GM23338 (cell line): ENCODE measurements around the gene MAST4. TPM values are rescaled to one million over a fixed set of nuclear protein-coding genes. Genes with fewer than 3 reads are reported as not detected.

ENCODE experiments used
- ATAC-seq: fragments of 200-7000 bp; cut with Tn5 transposase; 3 replicates; pipeline ENCODE4 v1.9.1; 2020
- DNase-seq: peaks from one replicate; pipeline ENCODE4 v3.0.0-alpha.2; 2015; ENCODE audit warnings: low spot score
- H2AFZ ChIP-seq: fragments of 200-600 bp; sonication (generic); 2 replicates; pipeline ENCODE4 v1.8.0; 2016; ENCODE audit warnings: antibody characterized with exemption, mild to moderate bottlenecking, moderate library complexity
- H3F3A ChIP-seq: fragments of 200-600 bp; sonication (generic); replicated peaks from 2 replicates; pipeline ENCODE4 v1.8.0; 2017; ENCODE audit warnings: antibody characterized with exemption, mixed run types, low read depth
- H3K27ac ChIP-seq: fragments of 200-600 bp; sonication (generic); 2 replicates; pipeline ENCODE4 v1.6.1; 2016; ENCODE audit warnings: low read depth
- H3K27me3 ChIP-seq: fragments of 200-600 bp; sonication (generic); 2 replicates; pipeline ENCODE4 v1.8.0; 2016; ENCODE audit warnings: mild to moderate bottlenecking, mixed run types, moderate library complexity; ENCODE audit not compliant: insufficient read depth
- H3K36me3 ChIP-seq: fragments of 200-600 bp; sonication (generic); 2 replicates; pipeline ENCODE4 v1.8.0; 2016; ENCODE audit warnings: mild to moderate bottlenecking; ENCODE audit not compliant: insufficient read depth
- H3K4me1 ChIP-seq: fragments of 200-600 bp; sonication (generic); 2 replicates; pipeline ENCODE4 v1.8.0; 2016; ENCODE audit warnings: mild to moderate bottlenecking, moderate library complexity; ENCODE audit not compliant: insufficient read depth
- H3K4me2 ChIP-seq: fragments of 200-600 bp; sonication (generic); 2 replicates; pipeline ENCODE4 v1.7.1; 2017; ENCODE audit warnings: mixed run types
- H3K4me3 ChIP-seq: fragments of 200-600 bp; sonication (generic); 2 replicates; pipeline ENCODE4 v1.6.1; 2016; ENCODE audit warnings: mixed run types
- H3K79me2 ChIP-seq: fragments of 200-600 bp; sonication (generic); replicated peaks from 2 replicates; pipeline ENCODE4 v1.8.0; 2017; ENCODE audit warnings: mild to moderate bottlenecking; ENCODE audit not compliant: insufficient read depth
- H3K9me2 ChIP-seq: fragments of 200-600 bp; sonication (generic); 2 replicates; pipeline ENCODE4 v1.8.0; 2017; ENCODE audit not compliant: insufficient read depth
- H4K20me1 ChIP-seq: fragments of 200-600 bp; sonication (generic); replicated peaks from 2 replicates; pipeline ENCODE4 v1.8.0; 2017; ENCODE audit warnings: mild to moderate bottlenecking; ENCODE audit not compliant: insufficient read depth
- H3K27ac Mint-ChIP-seq: 2 replicates; pipeline ENCODE4 v1.8.0; 2020; ENCODE audit warnings: inconsistent platforms, mild to moderate bottlenecking, moderate library complexity, mixed read lengths
- H3K27me3 Mint-ChIP-seq: 3 replicates; pipeline ENCODE4 v1.8.0; 2022; ENCODE audit warnings: low read depth, mild to moderate bottlenecking, moderate library complexity, mixed read lengths, inconsistent platforms; ENCODE audit not compliant: insufficient read depth, poor library complexity
- H3K36me3 Mint-ChIP-seq: 3 replicates; pipeline ENCODE4 v1.8.0; 2021; ENCODE audit warnings: low read depth, mild to moderate bottlenecking, inconsistent platforms, moderate library complexity, mixed read lengths
- H3K4me1 Mint-ChIP-seq: 3 replicates; pipeline ENCODE4 v1.8.0; 2020; ENCODE audit warnings: mild to moderate bottlenecking, inconsistent platforms, mixed read lengths
- H3K4me3 Mint-ChIP-seq: 3 replicates; pipeline ENCODE4 v1.8.0; 2021; ENCODE audit warnings: moderate library complexity, mild to moderate bottlenecking, inconsistent platforms, mixed read lengths
- H3K9me3 Mint-ChIP-seq: 3 replicates; pipeline ENCODE4 v1.8.0; 2020; ENCODE audit warnings: moderate library complexity, mild to moderate bottlenecking, inconsistent platforms, mixed read lengths
- CREB1 ChIP-seq: fragments of 250-450 bp; sonication (Bioruptor Pico); IDR thresholded peaks from 2 replicates; pipeline ENCODE4 v1.5.0; 2020; ENCODE audit warnings: low read depth, mild to moderate bottlenecking, moderate library complexity
- CTCF ChIP-seq, 2 experiments: fragments of 200-600 bp in 1 of 2; sonication (generic) in 1 of 2; conservative IDR thresholded peaks; 2 replicates each; pipeline versions ENCODE4 v1.5.1 to v1.6.1; 2016 to 2017; ENCODE audit warnings: antibody characterized with exemption in 2 of 2, low read depth in 2 of 2, mild to moderate bottlenecking in 2 of 2, moderate library complexity in 1 of 2
- ETS1 ChIP-seq: IDR thresholded peaks from 2 replicates; pipeline ENCODE4 v1.6.1; 2016; ENCODE audit warnings: antibody characterized with exemption
- EZH2 ChIP-seq: fragments of 200-600 bp; sonication (generic); IDR thresholded peaks from one replicate; pipeline ENCODE4 v1.8.0; 2017; ENCODE audit warnings: antibody characterized with exemption, mild to moderate bottlenecking, low read depth; ENCODE audit not compliant: unreplicated experiment
- EZH2phosphoT487 ChIP-seq: fragments of 200-600 bp; sonication (generic); IDR thresholded peaks from one replicate; pipeline ENCODE4 v1.8.1; 2018; ENCODE audit warnings: antibody characterized with exemption; ENCODE audit not compliant: unreplicated experiment
- JUNB ChIP-seq: IDR thresholded peaks from one replicate; pipeline ENCODE4 v1.6.1; 2016; ENCODE audit warnings: antibody characterized with exemption; ENCODE audit not compliant: unreplicated experiment
- NANOG ChIP-seq: IDR thresholded peaks from 2 replicates; pipeline ENCODE4 v1.6.1; 2016; ENCODE audit warnings: antibody characterized with exemption, borderline replicate concordance
- POLR2AphosphoS5 ChIP-seq: IDR thresholded peaks from 2 replicates; pipeline ENCODE4 v1.6.1; 2016; ENCODE audit warnings: antibody characterized with exemption, low read depth
- REST ChIP-seq: IDR thresholded peaks from one replicate; pipeline ENCODE4 v1.6.1; 2018; ENCODE audit warnings: antibody characterized with exemption; ENCODE audit not compliant: unreplicated experiment
- STAT1 ChIP-seq: IDR thresholded peaks from one replicate; pipeline ENCODE4 v1.6.1; 2016; ENCODE audit warnings: antibody characterized with exemption; ENCODE audit not compliant: unreplicated experiment
- ZNF114 ChIP-seq: fragments of 250-450 bp; sonication (Bioruptor Pico); IDR thresholded peaks from 2 replicates; pipeline ENCODE4 v1.5.0; 2020; ENCODE audit warnings: mild to moderate bottlenecking, moderate library complexity
- ZNF331 ChIP-seq: fragments of 250-450 bp; sonication (Bioruptor Pico); IDR thresholded peaks from 2 replicates; pipeline ENCODE4 v1.5.0; 2020; ENCODE audit warnings: low read depth, mild to moderate bottlenecking, moderate library complexity
- ZNF462 ChIP-seq: fragments of 250-450 bp; sonication (Bioruptor Pico); IDR thresholded peaks from 2 replicates; pipeline ENCODE4 v1.5.0; 2020; ENCODE audit warnings: mild to moderate bottlenecking, moderate library complexity
- polyA plus RNA-seq: library from polyadenylated mRNA; unstranded; fragments of >200 nt; fragmentation: Nextera tagmentation; extraction: Ambion mirVana; gene quantifications from 2 replicates; pipeline ENCODE4 v1.2.1, GENCODE V29; 2016
- total RNA-seq: library from RNA; depleted of rRNA; stranded (reverse); fragments of >200 nt; shearing (Covaris generic); gene quantifications from 2 replicates; pipeline ENCODE4 v1.2.3, GENCODE V29; 2014

Gene MAST4
- total and polyA plus RNA-seq, 2 experiments from 2014 or later: 3.6 to 8.5 TPM

DNA sequence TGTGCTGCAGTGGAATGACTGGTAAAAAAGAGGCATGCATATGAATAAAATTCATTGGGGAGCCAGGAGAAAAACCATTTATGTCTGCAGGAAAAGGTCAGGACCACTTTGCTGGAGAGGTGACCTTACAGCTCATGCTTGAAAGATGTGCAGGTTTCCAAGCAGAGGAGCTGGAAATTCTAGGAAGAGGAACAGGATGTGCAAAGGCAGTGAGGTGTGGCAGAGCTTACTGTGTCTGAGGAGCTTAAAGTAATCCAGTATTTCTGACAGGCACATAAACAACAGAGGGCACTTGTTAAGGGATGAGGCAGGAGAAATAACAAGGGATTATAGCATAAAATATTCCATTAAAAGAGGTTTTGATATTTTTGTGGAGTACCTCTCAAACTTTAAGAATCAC, 397.3 kb downstream of the MAST4 start:
- Histone ChIP-seq H4K20me1 (no peaks in the 10 kb centered on the region), H3K4me2 (no peak overlapping the region), H3F3A (no peaks in the 10 kb centered on the region), H3K27ac (no peak overlapping the region), H2AFZ (no peak overlapping the region), H3K9me2 (0 out of 2 replicates have a peak, but pooled peaks cover under 1% of the 10 kb centered on the region), H3K27me3 (no peaks in the 10 kb centered on the region), H3K79me2 (no peaks in the 10 kb centered on the region), H3K36me3 (no peaks in the 10 kb centered on the region), H3K4me3 (no peak overlapping the region), H3K4me1 (no peaks in the 10 kb centered on the region; the same call in 1 of the 2 replicates)
- Mint-ChIP-seq H3K36me3 (no peaks in the 10 kb centered on the region), H3K9me3 (no peaks in the 10 kb centered on the region), H3K27me3 (no peaks in the 10 kb centered on the region), H3K4me1 (peaks cover 5% of the 10 kb centered on the region; the same call in 2 of the 3 replicates), H3K4me3 (no peak overlapping the region), H3K27ac (no peak overlapping the region)
- TF ChIP-seq ETS1 (no peak), ZNF114 (CRISPR knock-in tag) (no peak), CTCF (conservative IDR thresholded peaks at IDR 0.05; ENCODE audit: low read depth in 2 of 2) (no peak), NANOG (no peak), STAT1 (no peak), JUNB (no peak), REST (no peak), EZH2phosphoT487 (no peak), ZNF331 (CRISPR knock-in tag) (no peak), CREB1 (CRISPR knock-in tag) (no peak), POLR2AphosphoS5 (no peak), ZNF462 (no peak), EZH2 (no peak)
- DNase-seq (no peak), ATAC-seq (no peak)
